Measurements from ENCODE around the gene FAM185A.
"Not testable (repeated sequence)": the region's sequence is repeated elsewhere in the genome, so short reads cannot be mapped to it uniquely, and the experiment has no call there.

GRCh38 chr7:102715718-102716117 is 33.1 kb upstream of the FAM185A start:
- not testable (repeated sequence) for TF ChIP-seq BHLHE40 (IDR thresholded peaks at IDR 0.05; ENCODE audit: borderline replicate concordance); FOXA1 (IDR thresholded peaks at IDR 0.05); FOXM1 (IDR thresholded peaks at IDR 0.05; ENCODE audit: borderline replicate concordance)

Data from HEK293T (cell line).